ENCODE data around the gene WFIKKN2.

The WFIKKN2 gene

DNA sequence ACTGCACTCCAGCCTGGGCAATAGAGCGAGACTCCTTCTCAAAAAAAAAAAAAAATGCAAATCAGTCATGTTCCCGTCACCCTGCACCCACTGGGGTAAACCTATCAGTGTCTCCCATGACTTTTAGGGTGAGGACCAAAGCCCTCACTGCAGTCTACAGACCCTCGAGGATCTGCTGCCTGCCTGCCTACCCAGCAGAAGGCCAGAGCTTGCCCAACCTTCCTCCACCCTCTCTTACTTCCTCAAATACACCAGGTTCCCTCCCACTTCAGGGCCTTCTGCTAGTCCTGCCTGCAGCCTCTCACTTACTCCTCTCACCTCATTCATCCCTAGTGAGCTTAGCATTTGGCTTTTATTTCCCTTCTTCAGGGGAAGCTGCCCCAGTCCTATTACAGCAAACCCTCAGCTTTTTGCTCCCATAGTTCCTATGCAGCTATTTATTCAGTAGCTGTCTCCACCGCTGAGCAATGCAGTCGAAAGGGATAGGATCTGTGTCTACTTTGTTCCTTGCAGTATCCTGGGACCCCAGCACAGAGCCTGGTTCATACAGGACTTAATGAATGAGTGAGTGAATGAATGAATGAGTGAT, 48.6 kb downstream of the WFIKKN2 start:
- POLR2A ChIA-PET: interaction anchor here (1.3 to 1.4 kb wide), 2 partner anchors 18 to 47 kb away, joined by 3 to 27 read pairs; partner anchors contain the start of gene TOB1
- Histone ChIP-seq H3K4me1 (ENCODE audit: control insufficient read depth, insufficient read depth, low read length) (no peaks in the 10 kb centered on the region), H3K9me3 (ENCODE audit: control insufficient read depth, insufficient read depth, low read depth, low read length) (no peaks in the 10 kb centered on the region), H3K36me3 (ENCODE audit: control insufficient read depth in 2 of 2, insufficient read depth in 1 of 2, low read length in 2 of 2) (no peaks in the 10 kb centered on the region), H3K4me3 (ENCODE audit: low read depth, low read length) (no peak overlapping the region), H3K27ac (ENCODE audit: extremely low read depth, low read depth, low read length) (no peak overlapping the region)
- TF ChIP-seq ZNF24 (tag by site-specific recombination; IDR thresholded peaks at IDR 0.05): 0 out of 2 replicates have a peak, but pooled peaks have one; percentile 56
- no peak for TF ChIP-seq ZNF514 (tag by site-specific recombination; IDR thresholded peaks at IDR 0.05)
- no peak for TF ChIP-seq ZBTB48 (tag by site-specific recombination; IDR thresholded peaks at IDR 0.05)
- CTCF ChIA-PET: interaction anchor here (0.6 to 0.7 kb wide), 2 partner anchors 22 to 84 kb away, joined by 4 read pairs; no protein-coding TSS in a partner anchor

DNA sequence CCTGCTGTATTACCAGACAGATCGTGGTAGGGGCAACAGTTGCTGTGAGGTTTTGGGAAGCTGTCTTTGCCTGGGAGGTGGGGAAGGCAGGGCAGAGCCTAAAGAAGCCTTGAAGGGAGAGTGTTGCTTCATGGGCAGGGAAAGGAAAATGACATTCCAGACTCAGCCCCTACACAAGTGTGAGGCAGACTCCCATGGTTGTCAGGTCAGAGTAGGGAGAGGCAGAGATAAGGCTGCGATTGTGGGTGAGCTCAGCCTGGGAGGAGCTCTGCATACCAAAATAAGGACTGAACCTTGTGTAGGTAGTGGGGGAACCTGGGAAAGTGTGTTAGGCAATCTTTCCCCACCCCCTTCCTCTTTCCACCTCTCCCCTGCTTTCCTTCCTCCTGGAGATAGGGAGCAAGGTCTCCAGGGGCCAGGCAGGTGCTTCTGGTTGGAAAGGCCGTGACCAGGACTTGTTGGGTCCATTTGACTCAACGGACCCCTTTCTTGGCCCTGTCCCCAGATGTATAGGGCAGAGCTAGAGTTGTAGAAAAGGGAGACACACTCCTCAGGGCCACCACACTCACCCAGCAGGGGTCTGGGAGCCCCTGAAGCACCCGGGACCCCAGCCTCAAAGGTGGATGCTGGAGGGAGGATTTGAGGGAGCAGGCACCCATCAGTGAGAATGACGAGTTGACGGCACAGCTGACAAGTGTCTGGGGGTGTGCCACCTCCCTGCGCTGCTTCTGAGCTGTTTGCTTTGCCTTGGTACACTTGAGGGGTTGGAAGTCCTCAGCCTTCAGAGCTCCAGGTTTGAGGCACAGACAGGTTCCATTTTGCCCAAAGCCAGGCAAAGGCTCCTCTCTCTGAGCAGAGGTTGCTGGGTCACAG, 49.3 kb downstream of the WFIKKN2 start:
- no peak overlapping the region for H3K27ac ChIP-seq (ENCODE audit: extremely low read depth, low read depth, low read length)
- ChIA-PET POLR2A (interaction anchor here (1.3 to 1.4 kb wide), 2 partner anchors 19 to 46 kb away, joined by 3 to 27 read pairs; partner anchors contain the start of gene TOB1), CTCF (interaction anchor here (0.7 kb wide), 1 partner anchor 21 kb away, joined by 4 read pairs; no protein-coding TSS in a partner anchor)
- TF ChIP-seq PRDM1 (tag by site-specific recombination; IDR thresholded peaks at IDR 0.05) (peak; percentile 71), EGR2 (tag by site-specific recombination; IDR thresholded peaks at IDR 0.05; ENCODE audit: low read depth) (peak; percentile 40; the same call in 1 of the 2 replicates), ZBTB20 (tag by site-specific recombination; IDR thresholded peaks at IDR 0.05) (peak; percentile 59), ZNF394 (tag by site-specific recombination; IDR thresholded peaks at IDR 0.05; ENCODE audit: borderline replicate concordance) (no peak), ZNF24 (tag by site-specific recombination; IDR thresholded peaks at IDR 0.05) (no peak), ZNF112 (tag by site-specific recombination; IDR thresholded peaks at IDR 0.05) (no peak), ZNF239 (tag by site-specific recombination; IDR thresholded peaks at IDR 0.05) (no peak), ZFHX2 (tag by site-specific recombination; conservative IDR thresholded peaks at IDR 0.05) (peak; percentile 44), ZNF341 (tag by site-specific recombination; IDR thresholded peaks at IDR 0.05; ENCODE audit: low read depth) (peak; percentile 45), ZNF600 (tag by site-specific recombination; IDR thresholded peaks at IDR 0.05) (peak; percentile 43; the same call in 1 of the 2 replicates), ZFP3 (tag by site-specific recombination; IDR thresholded peaks at IDR 0.05; ENCODE audit: low read depth) (no peak), SCRT1 (tag by site-specific recombination; IDR thresholded peaks at IDR 0.05; ENCODE audit: borderline replicate concordance) (no peak), ZFP69B (tag by site-specific recombination; IDR thresholded peaks at IDR 0.05) (no peak), ZNF155 (tag by site-specific recombination; IDR thresholded peaks at IDR 0.05) (no peak), ZNF366 (tag by site-specific recombination; conservative IDR thresholded peaks at IDR 0.05) (no peak), WT1 (tag by site-specific recombination; IDR thresholded peaks at IDR 0.05) (no peak)
- TF ChIP-seq, protein P1, sequence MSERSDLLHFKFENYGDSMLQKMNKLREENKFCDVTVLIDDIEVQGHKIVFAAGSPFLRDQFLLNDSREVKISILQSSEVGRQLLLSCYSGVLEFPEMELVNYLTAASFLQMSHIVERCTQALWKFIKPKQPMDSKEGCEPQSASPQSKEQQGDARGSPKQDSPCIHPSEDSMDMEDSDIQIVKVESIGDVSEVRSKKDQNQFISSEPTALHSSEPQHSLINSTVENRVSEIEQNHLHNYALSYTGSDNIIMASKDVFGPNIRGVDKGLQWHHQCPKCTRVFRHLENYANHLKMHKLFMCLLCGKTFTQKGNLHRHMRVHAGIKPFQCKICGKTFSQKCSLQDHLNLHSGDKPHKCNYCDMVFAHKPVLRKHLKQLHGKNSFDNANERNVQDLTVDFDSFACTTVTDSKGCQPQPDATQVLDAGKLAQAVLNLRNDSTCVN (tag by site-specific recombination; optimal IDR thresholded peaks at IDR 0.05): no peak
- TF ChIP-seq, protein P2, sequence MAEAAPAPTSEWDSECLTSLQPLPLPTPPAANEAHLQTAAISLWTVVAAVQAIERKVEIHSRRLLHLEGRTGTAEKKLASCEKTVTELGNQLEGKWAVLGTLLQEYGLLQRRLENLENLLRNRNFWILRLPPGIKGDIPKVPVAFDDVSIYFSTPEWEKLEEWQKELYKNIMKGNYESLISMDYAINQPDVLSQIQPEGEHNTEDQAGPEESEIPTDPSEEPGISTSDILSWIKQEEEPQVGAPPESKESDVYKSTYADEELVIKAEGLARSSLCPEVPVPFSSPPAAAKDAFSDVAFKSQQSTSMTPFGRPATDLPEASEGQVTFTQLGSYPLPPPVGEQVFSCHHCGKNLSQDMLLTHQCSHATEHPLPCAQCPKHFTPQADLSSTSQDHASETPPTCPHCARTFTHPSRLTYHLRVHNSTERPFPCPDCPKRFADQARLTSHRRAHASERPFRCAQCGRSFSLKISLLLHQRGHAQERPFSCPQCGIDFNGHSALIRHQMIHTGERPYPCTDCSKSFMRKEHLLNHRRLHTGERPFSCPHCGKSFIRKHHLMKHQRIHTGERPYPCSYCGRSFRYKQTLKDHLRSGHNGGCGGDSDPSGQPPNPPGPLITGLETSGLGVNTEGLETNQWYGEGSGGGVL (tag by site-specific recombination; IDR thresholded peaks at IDR 0.05): peak; percentile 45
- TF ChIP-seq, protein P3, sequence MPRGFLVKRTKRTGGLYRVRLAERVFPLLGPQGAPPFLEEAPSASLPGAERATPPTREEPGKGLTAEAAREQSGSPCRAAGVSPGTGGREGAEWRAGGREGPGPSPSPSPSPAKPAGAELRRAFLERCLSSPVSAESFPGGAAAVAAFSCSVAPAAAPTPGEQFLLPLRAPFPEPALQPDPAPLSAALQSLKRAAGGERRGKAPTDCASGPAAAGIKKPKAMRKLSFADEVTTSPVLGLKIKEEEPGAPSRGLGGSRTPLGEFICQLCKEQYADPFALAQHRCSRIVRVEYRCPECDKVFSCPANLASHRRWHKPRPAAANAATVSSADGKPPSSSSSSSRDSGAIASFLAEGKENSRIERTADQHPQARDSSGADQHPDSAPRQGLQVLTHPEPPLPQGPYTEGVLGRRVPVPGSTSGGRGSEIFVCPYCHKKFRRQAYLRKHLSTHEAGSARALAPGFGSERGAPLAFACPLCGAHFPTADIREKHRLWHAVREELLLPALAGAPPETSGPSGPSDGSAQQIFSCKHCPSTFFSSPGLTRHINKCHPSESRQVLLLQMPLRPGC (tag by site-specific recombination; IDR thresholded peaks at IDR 0.05): no peak
- TF ChIP-seq, protein P4, sequence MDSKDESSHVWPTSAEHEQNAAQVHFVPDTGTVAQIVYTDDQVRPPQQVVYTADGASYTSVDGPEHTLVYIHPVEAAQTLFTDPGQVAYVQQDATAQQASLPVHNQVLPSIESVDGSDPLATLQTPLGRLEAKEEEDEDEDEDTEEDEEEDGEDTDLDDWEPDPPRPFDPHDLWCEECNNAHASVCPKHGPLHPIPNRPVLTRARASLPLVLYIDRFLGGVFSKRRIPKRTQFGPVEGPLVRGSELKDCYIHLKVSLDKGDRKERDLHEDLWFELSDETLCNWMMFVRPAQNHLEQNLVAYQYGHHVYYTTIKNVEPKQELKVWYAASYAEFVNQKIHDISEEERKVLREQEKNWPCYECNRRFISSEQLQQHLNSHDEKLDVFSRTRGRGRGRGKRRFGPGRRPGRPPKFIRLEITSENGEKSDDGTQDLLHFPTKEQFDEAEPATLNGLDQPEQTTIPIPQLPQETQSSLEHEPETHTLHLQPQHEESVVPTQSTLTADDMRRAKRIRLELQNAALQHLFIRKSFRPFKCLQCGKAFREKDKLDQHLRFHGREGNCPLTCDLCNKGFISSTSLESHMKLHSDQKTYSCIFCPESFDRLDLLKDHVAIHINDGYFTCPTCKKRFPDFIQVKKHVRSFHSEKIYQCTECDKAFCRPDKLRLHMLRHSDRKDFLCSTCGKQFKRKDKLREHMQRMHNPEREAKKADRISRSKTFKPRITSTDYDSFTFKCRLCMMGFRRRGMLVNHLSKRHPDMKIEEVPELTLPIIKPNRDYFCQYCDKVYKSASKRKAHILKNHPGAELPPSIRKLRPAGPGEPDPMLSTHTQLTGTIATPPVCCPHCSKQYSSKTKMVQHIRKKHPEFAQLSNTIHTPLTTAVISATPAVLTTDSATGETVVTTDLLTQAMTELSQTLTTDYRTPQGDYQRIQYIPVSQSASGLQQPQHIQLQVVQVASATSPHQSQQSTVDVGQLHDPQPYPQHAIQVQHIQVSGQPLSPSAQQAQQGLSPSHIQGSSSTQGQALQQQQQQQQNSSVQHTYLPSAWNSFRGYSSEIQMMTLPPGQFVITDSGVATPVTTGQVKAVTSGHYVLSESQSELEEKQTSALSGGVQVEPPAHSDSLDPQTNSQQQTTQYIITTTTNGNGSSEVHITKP (tag by site-specific recombination; IDR thresholded peaks at IDR 0.05): peak; percentile 88
- TF ChIP-seq, protein P5, sequence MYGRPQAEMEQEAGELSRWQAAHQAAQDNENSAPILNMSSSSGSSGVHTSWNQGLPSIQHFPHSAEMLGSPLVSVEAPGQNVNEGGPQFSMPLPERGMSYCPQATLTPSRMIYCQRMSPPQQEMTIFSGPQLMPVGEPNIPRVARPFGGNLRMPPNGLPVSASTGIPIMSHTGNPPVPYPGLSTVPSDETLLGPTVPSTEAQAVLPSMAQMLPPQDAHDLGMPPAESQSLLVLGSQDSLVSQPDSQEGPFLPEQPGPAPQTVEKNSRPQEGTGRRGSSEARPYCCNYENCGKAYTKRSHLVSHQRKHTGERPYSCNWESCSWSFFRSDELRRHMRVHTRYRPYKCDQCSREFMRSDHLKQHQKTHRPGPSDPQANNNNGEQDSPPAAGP (tag by site-specific recombination; IDR thresholded peaks at IDR 0.05): peak; percentile 75; the same call in 1 of the 2 replicates

More for the DNA sequence above, 49.3 kb downstream of the WFIKKN2 start:
- no peak overlapping the region for H3K4me3 ChIP-seq (ENCODE audit: low read depth, low read length)
- H3K4me1 ChIP-seq (ENCODE audit: control insufficient read depth, insufficient read depth, low read length): no peaks in the 10 kb centered on the region
- no peaks in the 10 kb centered on the region for H3K9me3 ChIP-seq (ENCODE audit: control insufficient read depth, insufficient read depth, low read depth, low read length)
- H3K36me3 ChIP-seq (ENCODE audit: control insufficient read depth in 2 of 2, insufficient read depth in 1 of 2, low read length in 2 of 2): no peaks in the 10 kb centered on the region

Measured in HEK293 (cell line).